HG02943 (cell line): ENCODE results near the gene GAL3ST2.
"Not testable (repeated sequence)": the region's sequence is repeated elsewhere in the genome, so short reads cannot be mapped to it uniquely, and the experiment has no call there.

ENCODE experiments used
- ATAC-seq: cut with Tn5 transposase; IDR thresholded peaks from one replicate; pipeline ENCODE4 v1.9.1; 2021; ENCODE audit warnings: mild to moderate bottlenecking, low read depth, moderate library complexity; ENCODE audit not compliant: unreplicated experiment

The GAL3ST2 gene

GRCh38 chr2:241746084-241746483 lies 30.5 kb upstream of the GAL3ST2 start:
- no peak for ATAC-seq

DNA sequence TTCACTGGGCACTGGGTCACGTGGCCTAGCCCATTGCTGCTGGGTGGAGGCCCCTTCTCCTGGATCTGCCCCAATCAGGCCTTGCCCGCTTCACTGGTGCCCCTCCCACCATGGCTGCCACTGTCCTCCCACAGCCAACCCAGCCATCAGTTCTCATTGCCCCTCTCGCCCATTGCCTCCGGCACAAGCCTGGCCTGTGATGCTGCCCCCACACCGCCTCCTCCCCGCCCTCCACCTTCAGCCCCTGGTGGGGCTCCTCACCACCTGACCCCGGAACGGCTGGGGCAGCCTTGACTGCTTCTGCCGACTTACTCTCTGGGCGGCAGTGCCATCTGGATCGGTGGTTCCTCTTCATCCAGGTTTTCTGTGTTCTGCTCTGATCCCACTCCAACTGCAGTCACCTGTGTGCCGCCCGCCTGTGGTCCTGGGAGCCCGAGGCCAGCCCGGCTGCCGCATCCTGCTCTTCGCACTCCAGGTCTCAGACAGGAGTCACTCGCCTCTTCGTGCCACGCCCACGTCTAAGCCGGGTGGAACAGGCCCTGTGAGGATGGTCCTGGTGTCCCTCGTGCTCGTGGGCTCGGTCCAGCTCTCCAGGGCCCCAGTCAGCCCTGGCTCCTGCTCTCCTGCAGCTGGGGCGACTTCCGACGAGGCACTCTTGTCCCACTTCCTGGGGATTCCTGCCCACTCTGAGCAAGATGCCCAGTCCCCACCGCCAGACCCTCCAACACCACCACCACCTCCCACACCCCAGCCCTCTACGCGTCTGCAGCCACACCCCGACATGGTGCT lies 28.0 kb upstream of the GAL3ST2 start:
- no peak for ATAC-seq

- ATAC-seq: no peak
These were observed 26.4 kb upstream of the GAL3ST2 start for GRCh38 chr2:241750076-241750840.

- no peak for ATAC-seq
These were observed 25.5 kb upstream of the GAL3ST2 start for GRCh38 chr2:241751152-241751551.

GRCh38 chr2:241751776-241752175 lies 24.8 kb upstream of the GAL3ST2 start:
- no peak for ATAC-seq

GRCh38 chr2:241752253-241752652 lies 24.4 kb upstream of the GAL3ST2 start:
- no peak for ATAC-seq

- no peak for ATAC-seq
These were observed 23.8 kb upstream of the GAL3ST2 start for GRCh38 chr2:241752689-241753276.

GRCh38 chr2:241753493-241753892 lies 23.1 kb upstream of the GAL3ST2 start:
- ATAC-seq: no peak

DNA sequence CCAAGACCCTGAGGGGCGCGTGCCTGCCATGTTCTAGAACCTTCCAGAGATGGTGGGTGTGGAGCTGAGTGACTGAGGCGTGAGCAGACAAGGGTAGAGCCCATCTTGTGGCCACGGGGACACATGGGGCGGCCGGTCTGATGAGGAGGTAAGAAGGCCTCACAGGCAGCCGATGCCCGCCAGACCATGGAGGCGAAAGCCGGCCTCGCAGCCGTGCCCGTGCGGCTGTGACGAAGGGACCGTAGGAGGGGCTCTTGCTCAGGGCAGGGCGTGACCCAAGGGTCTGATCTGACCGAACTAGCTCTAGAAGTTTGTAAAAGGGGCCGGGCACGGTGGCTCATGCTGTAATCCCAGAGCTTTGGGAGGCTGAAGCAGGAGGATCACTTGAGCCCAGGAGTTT lies 22.6 kb upstream of the GAL3ST2 start:
- ATAC-seq: no peak

DNA sequence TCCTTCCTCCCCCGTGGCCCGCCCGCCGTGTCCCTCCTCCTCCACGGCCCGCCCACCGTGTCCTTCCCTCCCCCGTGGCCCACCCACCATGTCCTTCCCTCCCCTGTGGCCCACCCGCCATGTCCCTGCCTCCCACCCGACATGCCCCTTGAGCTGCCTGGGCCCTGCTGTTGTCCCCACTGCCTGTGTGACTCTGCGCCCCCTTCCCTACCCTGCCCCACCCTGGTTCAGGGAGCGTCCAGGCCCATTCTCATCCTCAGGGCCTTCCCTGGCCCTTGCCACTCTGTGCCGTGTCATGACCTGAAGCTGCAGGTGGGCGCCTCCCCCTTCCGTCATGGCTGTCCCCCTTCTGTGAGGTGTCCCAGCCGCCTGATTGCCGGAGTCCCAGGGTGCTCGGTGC lies 21.5 kb upstream of the GAL3ST2 start:
- ATAC-seq: no peak

DNA sequence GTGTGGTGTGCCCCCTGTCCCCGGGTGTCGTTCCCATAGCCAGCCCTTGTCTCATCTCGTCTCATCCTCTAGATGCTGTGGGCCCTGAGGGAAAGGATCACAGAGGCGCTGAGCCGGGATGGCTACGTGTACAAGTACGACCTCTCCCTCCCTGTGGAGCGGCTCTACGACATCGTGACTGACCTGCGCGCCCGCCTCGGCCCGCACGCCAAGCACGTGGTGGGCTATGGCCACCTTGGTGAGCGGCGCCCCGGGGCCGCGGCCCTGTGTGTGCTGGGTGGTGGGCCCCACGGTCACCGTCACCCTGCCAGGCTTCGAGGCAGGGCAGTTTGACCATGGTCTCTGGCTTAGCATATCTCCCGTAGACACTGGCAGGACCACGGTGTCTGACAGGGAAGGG lies 20.8 kb upstream of the GAL3ST2 start:
- ATAC-seq: no peak

DNA sequence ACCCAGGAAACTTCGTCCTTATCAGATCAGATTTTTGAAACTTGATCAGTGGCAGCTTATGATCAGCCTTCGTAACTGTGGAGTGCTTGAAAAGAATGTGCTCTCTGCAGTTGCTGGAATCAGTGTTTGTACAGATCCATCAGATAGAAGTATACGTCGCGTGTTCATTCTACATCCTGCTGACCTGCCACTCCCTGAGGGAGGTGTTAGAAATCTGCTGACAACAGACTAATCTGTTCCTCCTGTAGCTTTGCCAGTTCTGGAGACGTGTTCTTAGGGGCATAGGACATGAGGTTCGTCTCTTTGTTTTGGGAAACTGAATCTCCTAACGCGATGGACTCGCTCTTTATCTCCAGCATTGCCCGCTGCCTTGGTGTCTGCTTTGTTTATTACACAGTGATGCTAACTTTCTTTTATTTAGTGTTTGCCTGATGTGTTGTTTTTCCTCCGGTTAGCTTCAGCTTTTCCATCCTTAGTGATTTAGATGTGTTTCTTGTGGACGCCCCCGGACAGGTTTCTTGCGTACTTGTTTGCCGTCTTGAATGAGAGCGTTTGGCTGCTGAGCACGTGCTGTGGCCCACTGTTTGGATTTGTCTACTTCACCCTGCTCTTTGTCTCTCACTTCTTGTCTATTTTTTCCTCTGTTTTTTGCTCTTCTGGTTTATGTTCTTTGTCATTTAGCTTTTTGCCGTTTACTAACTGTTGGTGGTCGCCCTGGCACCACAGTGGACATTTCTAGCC lies 17.4 kb upstream of the GAL3ST2 start:
- no peak for ATAC-seq

- not testable (repeated sequence) for ATAC-seq
These were observed 16.7 kb upstream of the GAL3ST2 start for GRCh38 chr2:241759893-241760292.

DNA sequence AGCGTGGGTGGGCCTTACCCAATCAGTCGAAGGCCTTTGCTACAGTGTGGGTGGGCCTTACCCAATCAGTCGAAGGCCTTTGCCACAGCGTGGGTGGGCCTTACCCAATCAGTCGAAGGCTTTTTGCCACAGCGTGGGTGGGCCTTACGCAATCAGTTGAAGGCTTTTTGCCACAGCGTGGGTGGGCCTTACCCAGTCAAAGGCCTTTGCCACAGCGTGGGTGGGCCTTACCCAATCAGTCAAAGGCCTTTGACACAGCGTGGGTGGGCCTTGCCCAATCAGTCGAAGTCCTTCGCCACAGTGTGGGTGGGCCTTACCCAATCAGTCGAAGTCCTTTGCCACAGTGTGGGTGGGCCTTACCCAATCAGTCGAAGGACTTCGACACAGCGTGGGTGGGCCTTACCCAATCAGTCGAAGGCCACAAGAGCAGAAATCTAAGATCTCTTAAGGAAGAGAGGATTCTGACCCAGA lies 16.3 kb upstream of the GAL3ST2 start:
- ATAC-seq: no peak

DNA sequence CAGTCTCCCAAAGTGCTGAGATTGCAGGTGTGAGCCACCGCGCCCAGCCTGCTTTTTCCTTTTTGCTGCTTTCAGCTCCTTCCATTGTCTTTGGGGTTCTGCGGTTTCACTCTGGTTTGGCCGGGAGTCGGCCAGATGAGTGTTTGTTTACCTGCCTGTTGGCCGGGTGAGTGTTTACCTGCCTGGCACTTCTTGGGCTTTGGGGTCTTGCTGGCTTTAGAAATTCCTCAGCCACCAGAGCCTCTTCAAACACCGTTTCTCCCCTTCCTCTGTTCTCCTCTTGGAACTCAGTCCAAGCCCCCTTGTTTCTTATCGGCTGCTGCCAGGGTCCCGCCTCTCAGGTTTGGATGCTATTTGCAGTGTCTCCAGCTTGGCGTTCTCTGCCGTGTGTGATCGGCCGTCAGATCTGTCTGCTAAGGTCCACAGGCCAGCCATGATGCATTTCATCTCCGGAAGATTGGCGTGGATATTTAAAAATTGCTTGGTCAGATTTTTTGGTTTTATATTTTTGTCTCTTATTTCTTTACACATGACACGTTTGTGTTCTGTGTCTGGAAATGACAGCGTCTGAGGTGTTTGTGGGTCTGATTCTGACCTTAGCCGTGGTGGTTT lies 14.2 kb upstream of the GAL3ST2 start:
- no peak for ATAC-seq

DNA sequence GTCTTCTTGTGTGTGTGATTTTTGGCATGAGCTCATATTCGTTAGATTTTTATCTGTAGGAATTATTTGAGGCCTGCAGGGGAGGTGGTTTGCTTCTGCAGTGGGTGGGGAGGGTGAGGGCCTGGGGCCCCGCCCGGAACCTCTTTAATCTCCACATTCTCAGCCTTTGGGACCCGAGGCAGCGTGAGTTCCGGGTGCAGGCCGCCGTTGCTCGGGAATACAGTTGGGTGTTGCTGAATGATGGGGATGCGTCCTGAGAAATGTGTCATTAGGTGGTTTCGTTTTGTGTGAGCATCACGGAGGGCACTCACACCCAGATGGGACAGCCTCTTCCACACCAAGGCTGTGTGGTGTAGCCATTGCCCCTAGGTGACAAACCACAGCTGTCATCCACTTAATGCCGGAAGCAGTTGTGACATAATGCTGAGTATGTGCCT lies 13.7 kb upstream of the GAL3ST2 start:
- ATAC-seq: no peak

- ATAC-seq: no peak
These were observed 12.9 kb upstream of the GAL3ST2 start for GRCh38 chr2:241763551-241764274.

DNA sequence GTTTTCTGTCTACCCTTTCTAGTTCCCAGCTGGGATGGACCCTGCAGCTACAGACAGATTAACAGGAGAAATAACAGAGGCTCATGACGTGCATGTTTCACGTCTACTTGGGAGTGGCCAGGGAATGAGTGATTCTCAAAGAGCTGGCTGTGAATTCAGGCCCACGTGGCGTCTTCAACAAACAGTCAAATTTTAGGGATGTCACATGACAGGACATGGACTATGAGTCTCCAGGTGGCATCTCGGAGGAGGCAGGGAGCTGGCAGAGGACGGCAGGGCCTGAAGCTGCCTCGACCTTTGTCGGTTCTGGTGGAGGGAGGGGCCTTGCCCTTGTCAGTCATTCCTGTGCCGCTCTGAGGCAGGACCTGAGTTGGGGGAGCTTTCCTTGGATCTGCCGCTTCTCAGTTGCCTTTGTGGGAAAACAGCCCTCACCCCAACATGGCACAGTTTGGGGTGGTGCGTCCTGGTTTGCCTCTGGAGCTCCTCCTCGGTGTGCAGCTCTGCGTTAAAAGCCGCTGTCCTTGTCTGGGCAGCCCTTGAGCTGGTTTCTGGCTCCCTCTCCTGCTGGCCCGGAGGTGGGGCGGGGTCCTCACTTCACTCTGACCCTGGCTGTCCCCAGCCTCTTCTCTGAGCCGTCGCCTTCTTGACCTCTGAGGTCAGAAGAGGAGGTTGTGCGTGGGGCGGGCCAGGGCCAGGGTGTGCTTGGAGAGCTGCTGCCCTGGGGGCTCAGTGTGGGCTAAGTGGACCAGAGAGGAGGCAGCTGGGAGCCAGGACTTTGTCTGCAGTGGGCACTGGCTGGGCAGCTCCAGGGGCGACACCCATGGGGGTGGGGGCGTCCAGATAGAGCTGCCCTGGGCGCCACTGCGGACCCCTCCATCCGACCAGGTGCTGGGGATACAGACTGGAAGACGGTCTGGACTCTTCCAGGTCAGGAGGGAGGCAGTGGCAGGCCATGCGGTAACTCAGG lies 12.1 kb upstream of the GAL3ST2 start:
- no peak for ATAC-seq
